ENCODE measurements around the gene MMD2.

DNA sequence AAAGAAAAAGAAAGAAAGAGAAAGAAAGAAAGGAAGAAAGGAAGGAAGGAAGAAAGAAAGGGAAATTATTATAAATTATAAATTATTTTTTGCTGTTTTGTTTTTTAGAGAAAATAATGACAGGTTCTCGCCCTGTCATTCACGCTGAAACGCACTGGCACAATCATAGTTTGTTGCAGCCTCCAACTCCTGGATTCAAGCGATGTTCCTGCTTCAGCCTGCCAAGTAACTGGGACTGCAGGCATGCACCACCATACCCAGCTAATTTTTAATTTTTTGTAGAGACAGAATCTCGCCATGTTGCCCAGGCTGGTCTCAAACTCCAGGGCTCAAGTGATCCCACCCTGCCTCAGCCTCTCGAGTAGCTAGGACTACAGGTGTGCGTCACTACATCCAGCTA lies 21.6 kb downstream of the MMD2 start:
- TF ChIP-seq, protein P1, sequence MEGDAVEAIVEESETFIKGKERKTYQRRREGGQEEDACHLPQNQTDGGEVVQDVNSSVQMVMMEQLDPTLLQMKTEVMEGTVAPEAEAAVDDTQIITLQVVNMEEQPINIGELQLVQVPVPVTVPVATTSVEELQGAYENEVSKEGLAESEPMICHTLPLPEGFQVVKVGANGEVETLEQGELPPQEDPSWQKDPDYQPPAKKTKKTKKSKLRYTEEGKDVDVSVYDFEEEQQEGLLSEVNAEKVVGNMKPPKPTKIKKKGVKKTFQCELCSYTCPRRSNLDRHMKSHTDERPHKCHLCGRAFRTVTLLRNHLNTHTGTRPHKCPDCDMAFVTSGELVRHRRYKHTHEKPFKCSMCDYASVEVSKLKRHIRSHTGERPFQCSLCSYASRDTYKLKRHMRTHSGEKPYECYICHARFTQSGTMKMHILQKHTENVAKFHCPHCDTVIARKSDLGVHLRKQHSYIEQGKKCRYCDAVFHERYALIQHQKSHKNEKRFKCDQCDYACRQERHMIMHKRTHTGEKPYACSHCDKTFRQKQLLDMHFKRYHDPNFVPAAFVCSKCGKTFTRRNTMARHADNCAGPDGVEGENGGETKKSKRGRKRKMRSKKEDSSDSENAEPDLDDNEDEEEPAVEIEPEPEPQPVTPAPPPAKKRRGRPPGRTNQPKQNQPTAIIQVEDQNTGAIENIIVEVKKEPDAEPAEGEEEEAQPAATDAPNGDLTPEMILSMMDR (IDR thresholded peaks at IDR 0.05; ENCODE audit: extremely low read depth in 1 of 2, insufficient read depth in 1 of 2, low read depth in 1 of 2, low read length in 2 of 2) = no peak
- TF ChIP-seq POLR2A (IDR thresholded peaks at IDR 0.05; ENCODE audit: low read depth, low read length) (no peak), JUN (IDR thresholded peaks at IDR 0.05; ENCODE audit: borderline replicate concordance, insufficient read depth, insufficient read length, low read depth) (no peak), EZH2 (IDR thresholded peaks at IDR 0.05; ENCODE audit: borderline replicate concordance, low read depth, low read length, severe bottlenecking) (no peak), FOS (IDR thresholded peaks at IDR 0.05; ENCODE audit: borderline replicate concordance, insufficient read depth, low read length) (no peak), POLR2AphosphoS5 (IDR thresholded peaks at IDR 0.05; ENCODE audit: insufficient read depth, low read depth, low read length) (no peak), GATA2 (IDR thresholded peaks at IDR 0.05; ENCODE audit: insufficient read depth, insufficient read length, low read depth, low read length) (no peak)
